Chondrocyte (in vitro differentiated cells): Measurements from ENCODE around the gene AHI1. TPM values are rescaled to one million over a fixed set of nuclear protein-coding genes. Genes with fewer than 3 reads are reported as not detected.

Experiments used
- DNase-seq: peaks from one replicate; pipeline ENCODE4 v3.0.0; 2021; ENCODE audit warnings: mixed read lengths, low spot score
- H3K27ac Mint-ChIP-seq: one replicate; pipeline ENCODE4 v1.8.0; 2021; ENCODE audit warnings: mild to moderate bottlenecking, moderate library complexity, mixed read lengths; ENCODE audit not compliant: unreplicated experiment
- H3K27me3 Mint-ChIP-seq: 2 replicates; pipeline ENCODE4 v1.8.0; 2021; ENCODE audit warnings: low read depth, mixed read lengths
- H3K36me3 Mint-ChIP-seq: 2 replicates; pipeline ENCODE4 v1.8.0; 2021; ENCODE audit warnings: low read depth, mixed read lengths
- H3K4me1 Mint-ChIP-seq: 2 replicates; pipeline ENCODE4 v1.8.0; 2021; ENCODE audit warnings: low read depth, mild to moderate bottlenecking, mixed read lengths
- H3K4me3 Mint-ChIP-seq: one replicate; pipeline ENCODE4 v1.8.0; 2021; ENCODE audit warnings: mild to moderate bottlenecking, moderate library complexity, mixed read lengths; ENCODE audit not compliant: unreplicated experiment
- H3K9me3 Mint-ChIP-seq: 2 replicates; pipeline ENCODE4 v1.8.0; 2021; ENCODE audit warnings: low read depth, mixed read lengths
- CTCF ChIP-seq: fragments of 200-600 bp; sonication (generic); IDR thresholded peaks from 2 replicates; pipeline ENCODE4 v1.5.0; 2021; ENCODE audit warnings: antibody characterized with exemption, mild to moderate bottlenecking, moderate library complexity
- total RNA-seq: library from RNA; stranded (reverse); gene quantifications from 3 replicates; pipeline ENCODE4 v1.2.1, GENCODE V29; 2021

AHI1 gene
- total RNA-seq, 1 donor from 2014 or later, result 14.8 TPM

- H3K27me3 Mint-ChIP-seq, result no peaks in the 10 kb centered on the region
- no peak overlapping the region for H3K27ac Mint-ChIP-seq
- DNase-seq, result no peak
- no peak for TF ChIP-seq CTCF
- no peaks in the 10 kb centered on the region for H3K4me1 Mint-ChIP-seq
- H3K4me3 Mint-ChIP-seq, result no peak overlapping the region
- peaks cover 6% of the 10 kb centered on the region for H3K9me3 Mint-ChIP-seq
- H3K36me3 Mint-ChIP-seq, result peaks cover 20% of the 10 kb centered on the region
Measured at GRCh38 chr6:135291288-135292076, 206.1 kb downstream of the AHI1 start.

GRCh38 chr6:135289816-135290215 is 207.7 kb downstream of the AHI1 start:
- Mint-ChIP-seq H3K4me3 (no peak overlapping the region), H3K27me3 (no peaks in the 10 kb centered on the region), H3K9me3 (no peaks in the 10 kb centered on the region), H3K27ac (no peak overlapping the region), H3K36me3 (peaks cover 14% of the 10 kb centered on the region), H3K4me1 (no peaks in the 10 kb centered on the region)
- no peak for TF ChIP-seq CTCF
- DNase-seq, result no peak

- Mint-ChIP-seq H3K36me3 (peaks cover 15% of the 10 kb centered on the region), H3K9me3 (no peaks in the 10 kb centered on the region)
Measured at GRCh38 chr6:135286962-135287538, 210.5 kb downstream of the AHI1 start.

GRCh38 chr6:135285165-135285564 is 212.4 kb downstream of the AHI1 start:
- Mint-ChIP-seq H3K4me3 (no peak overlapping the region), H3K27ac (no peak overlapping the region), H3K4me1 (no peaks in the 10 kb centered on the region), H3K27me3 (no peaks in the 10 kb centered on the region), H3K36me3 (peaks cover 15% of the 10 kb centered on the region), H3K9me3 (no peaks in the 10 kb centered on the region)
- TF ChIP-seq CTCF, result no peak
- no peak for DNase-seq

More at GRCh38 chr6:135286962-135287538, 210.5 kb downstream of the AHI1 start:
- H3K4me1 Mint-ChIP-seq, result no peaks in the 10 kb centered on the region
- no peak for DNase-seq
- H3K27me3 Mint-ChIP-seq, result no peaks in the 10 kb centered on the region
- no peak overlapping the region for H3K27ac Mint-ChIP-seq
- TF ChIP-seq CTCF, result no peak
- no peak overlapping the region for H3K4me3 Mint-ChIP-seq

GRCh38 chr6:135283926-135284325 is 213.6 kb downstream of the AHI1 start:
- H3K36me3 Mint-ChIP-seq, result peaks cover 15% of the 10 kb centered on the region
- H3K9me3 Mint-ChIP-seq, result no peaks in the 10 kb centered on the region
- no peaks in the 10 kb centered on the region for H3K4me1 Mint-ChIP-seq
- H3K27ac Mint-ChIP-seq, result no peak overlapping the region
- H3K27me3 Mint-ChIP-seq, result no peaks in the 10 kb centered on the region
- no peak overlapping the region for H3K4me3 Mint-ChIP-seq
- TF ChIP-seq CTCF, result no peak
- DNase-seq, result no peak
